Astrocyte (in vitro differentiated cells and primary cell): ENCODE results near the gene ULK4.

ENCODE experiments used
- CTCF ChIP-seq: IDR thresholded peaks from 2 replicates; pipeline ENCODE4 v1.5.1; 2011; ENCODE audit warnings: low read depth, mild to moderate bottlenecking, inconsistent platforms, low read length, moderate library complexity; ENCODE audit not compliant: insufficient read depth
- EZH2 ChIP-seq: IDR thresholded peaks from 2 replicates; pipeline ENCODE4 v1.6.1; 2012; ENCODE audit warnings: mild to moderate bottlenecking, low read length, inconsistent platforms; ENCODE audit not compliant: insufficient read depth

GRCh38 chr3:41345788-41346187 is 616.1 kb downstream of the ULK4 start:
- TF ChIP-seq CTCF, result no peak
- no peak for TF ChIP-seq EZH2
